GM23338 (cell line): ENCODE measurements around the gene CGGBP1. TPM values are rescaled to one million over a fixed set of nuclear protein-coding genes. Genes with fewer than 3 reads are reported as not detected.

Source experiments
- ATAC-seq: fragments of 200-7000 bp; cut with Tn5 transposase; 3 replicates; pipeline ENCODE4 v1.9.1; 2020
- DNase-seq: peaks from one replicate; pipeline ENCODE4 v3.0.0-alpha.2; 2015; ENCODE audit warnings: low spot score
- H2AFZ ChIP-seq: fragments of 200-600 bp; sonication (generic); 2 replicates; pipeline ENCODE4 v1.8.0; 2016; ENCODE audit warnings: antibody characterized with exemption, mild to moderate bottlenecking, moderate library complexity
- H3F3A ChIP-seq: fragments of 200-600 bp; sonication (generic); replicated peaks from 2 replicates; pipeline ENCODE4 v1.8.0; 2017; ENCODE audit warnings: antibody characterized with exemption, mixed run types, low read depth
- H3K27ac ChIP-seq: fragments of 200-600 bp; sonication (generic); 2 replicates; pipeline ENCODE4 v1.6.1; 2016; ENCODE audit warnings: low read depth
- H3K27me3 ChIP-seq: fragments of 200-600 bp; sonication (generic); 2 replicates; pipeline ENCODE4 v1.8.0; 2016; ENCODE audit warnings: mild to moderate bottlenecking, mixed run types, moderate library complexity; ENCODE audit not compliant: insufficient read depth
- H3K36me3 ChIP-seq: fragments of 200-600 bp; sonication (generic); 2 replicates; pipeline ENCODE4 v1.8.0; 2016; ENCODE audit warnings: mild to moderate bottlenecking; ENCODE audit not compliant: insufficient read depth
- H3K4me1 ChIP-seq: fragments of 200-600 bp; sonication (generic); 2 replicates; pipeline ENCODE4 v1.8.0; 2016; ENCODE audit warnings: mild to moderate bottlenecking, moderate library complexity; ENCODE audit not compliant: insufficient read depth
- H3K4me2 ChIP-seq: fragments of 200-600 bp; sonication (generic); 2 replicates; pipeline ENCODE4 v1.7.1; 2017; ENCODE audit warnings: mixed run types
- H3K4me3 ChIP-seq: fragments of 200-600 bp; sonication (generic); 2 replicates; pipeline ENCODE4 v1.6.1; 2016; ENCODE audit warnings: mixed run types
- H3K79me2 ChIP-seq: fragments of 200-600 bp; sonication (generic); replicated peaks from 2 replicates; pipeline ENCODE4 v1.8.0; 2017; ENCODE audit warnings: mild to moderate bottlenecking; ENCODE audit not compliant: insufficient read depth
- H3K9me2 ChIP-seq: fragments of 200-600 bp; sonication (generic); 2 replicates; pipeline ENCODE4 v1.8.0; 2017; ENCODE audit not compliant: insufficient read depth
- H4K20me1 ChIP-seq: fragments of 200-600 bp; sonication (generic); replicated peaks from 2 replicates; pipeline ENCODE4 v1.8.0; 2017; ENCODE audit warnings: mild to moderate bottlenecking; ENCODE audit not compliant: insufficient read depth
- H3K27ac Mint-ChIP-seq: 2 replicates; pipeline ENCODE4 v1.8.0; 2020; ENCODE audit warnings: inconsistent platforms, mild to moderate bottlenecking, moderate library complexity, mixed read lengths
- H3K27me3 Mint-ChIP-seq: 3 replicates; pipeline ENCODE4 v1.8.0; 2022; ENCODE audit warnings: low read depth, mild to moderate bottlenecking, moderate library complexity, mixed read lengths, inconsistent platforms; ENCODE audit not compliant: insufficient read depth, poor library complexity
- H3K36me3 Mint-ChIP-seq: 3 replicates; pipeline ENCODE4 v1.8.0; 2021; ENCODE audit warnings: low read depth, mild to moderate bottlenecking, inconsistent platforms, moderate library complexity, mixed read lengths
- H3K4me1 Mint-ChIP-seq: 3 replicates; pipeline ENCODE4 v1.8.0; 2020; ENCODE audit warnings: mild to moderate bottlenecking, inconsistent platforms, mixed read lengths
- H3K4me3 Mint-ChIP-seq: 3 replicates; pipeline ENCODE4 v1.8.0; 2021; ENCODE audit warnings: moderate library complexity, mild to moderate bottlenecking, inconsistent platforms, mixed read lengths
- H3K9me3 Mint-ChIP-seq: 3 replicates; pipeline ENCODE4 v1.8.0; 2020; ENCODE audit warnings: moderate library complexity, mild to moderate bottlenecking, inconsistent platforms, mixed read lengths
- CREB1 ChIP-seq: fragments of 250-450 bp; sonication (Bioruptor Pico); IDR thresholded peaks from 2 replicates; pipeline ENCODE4 v1.5.0; 2020; ENCODE audit warnings: low read depth, mild to moderate bottlenecking, moderate library complexity
- CTCF ChIP-seq, 2 experiments: fragments of 200-600 bp in 1 of 2; sonication (generic) in 1 of 2; conservative IDR thresholded peaks; 2 replicates each; pipeline versions ENCODE4 v1.5.1 to v1.6.1; 2016 to 2017; ENCODE audit warnings: antibody characterized with exemption in 2 of 2, low read depth in 2 of 2, mild to moderate bottlenecking in 2 of 2, moderate library complexity in 1 of 2
- ETS1 ChIP-seq: IDR thresholded peaks from 2 replicates; pipeline ENCODE4 v1.6.1; 2016; ENCODE audit warnings: antibody characterized with exemption
- EZH2 ChIP-seq: fragments of 200-600 bp; sonication (generic); IDR thresholded peaks from one replicate; pipeline ENCODE4 v1.8.0; 2017; ENCODE audit warnings: antibody characterized with exemption, mild to moderate bottlenecking, low read depth; ENCODE audit not compliant: unreplicated experiment
- EZH2phosphoT487 ChIP-seq: fragments of 200-600 bp; sonication (generic); IDR thresholded peaks from one replicate; pipeline ENCODE4 v1.8.1; 2018; ENCODE audit warnings: antibody characterized with exemption; ENCODE audit not compliant: unreplicated experiment
- JUNB ChIP-seq: IDR thresholded peaks from one replicate; pipeline ENCODE4 v1.6.1; 2016; ENCODE audit warnings: antibody characterized with exemption; ENCODE audit not compliant: unreplicated experiment
- NANOG ChIP-seq: IDR thresholded peaks from 2 replicates; pipeline ENCODE4 v1.6.1; 2016; ENCODE audit warnings: antibody characterized with exemption, borderline replicate concordance
- POLR2AphosphoS5 ChIP-seq: IDR thresholded peaks from 2 replicates; pipeline ENCODE4 v1.6.1; 2016; ENCODE audit warnings: antibody characterized with exemption, low read depth
- REST ChIP-seq: IDR thresholded peaks from one replicate; pipeline ENCODE4 v1.6.1; 2018; ENCODE audit warnings: antibody characterized with exemption; ENCODE audit not compliant: unreplicated experiment
- STAT1 ChIP-seq: IDR thresholded peaks from one replicate; pipeline ENCODE4 v1.6.1; 2016; ENCODE audit warnings: antibody characterized with exemption; ENCODE audit not compliant: unreplicated experiment
- ZNF114 ChIP-seq: fragments of 250-450 bp; sonication (Bioruptor Pico); IDR thresholded peaks from 2 replicates; pipeline ENCODE4 v1.5.0; 2020; ENCODE audit warnings: mild to moderate bottlenecking, moderate library complexity
- ZNF331 ChIP-seq: fragments of 250-450 bp; sonication (Bioruptor Pico); IDR thresholded peaks from 2 replicates; pipeline ENCODE4 v1.5.0; 2020; ENCODE audit warnings: low read depth, mild to moderate bottlenecking, moderate library complexity
- polyA plus RNA-seq: library from polyadenylated mRNA; unstranded; fragments of >200 nt; fragmentation: Nextera tagmentation; extraction: Ambion mirVana; gene quantifications from 2 replicates; pipeline ENCODE4 v1.2.1, GENCODE V29; 2016
- total RNA-seq: library from RNA; depleted of rRNA; stranded (reverse); fragments of >200 nt; shearing (Covaris generic); gene quantifications from 2 replicates; pipeline ENCODE4 v1.2.3, GENCODE V29; 2014
- TF ChIP-seq, protein P1 (sequence below): fragments of 250-450 bp; sonication (Bioruptor Pico); IDR thresholded peaks from 2 replicates; pipeline ENCODE4 v1.5.0; 2020; ENCODE audit warnings: mild to moderate bottlenecking, moderate library complexity

Gene CGGBP1
- total and polyA plus RNA-seq, 2 experiments from 2014 or later: 55.5 to 63.5 TPM

DNA sequence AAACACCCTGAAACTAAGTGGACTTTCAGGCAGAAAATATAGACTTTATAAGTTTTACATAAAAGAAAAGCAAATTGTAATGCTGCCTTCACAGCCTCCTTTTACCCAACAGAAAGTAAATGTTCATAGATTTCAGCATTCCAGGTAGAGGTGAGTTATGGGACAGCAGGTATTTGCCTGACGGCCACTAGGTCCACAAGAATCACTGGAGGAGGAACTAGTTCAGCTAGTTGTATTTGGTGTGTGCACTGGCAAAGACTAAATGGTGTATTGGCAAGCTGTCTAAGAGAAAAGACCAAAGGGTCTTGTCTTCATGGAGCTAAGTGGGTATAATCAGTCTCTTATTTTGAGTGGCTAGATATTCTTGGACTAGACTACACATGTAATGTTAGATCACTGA, 34.5 kb upstream of the CGGBP1 start:
- Histone ChIP-seq H3K36me3 (0 out of 2 replicates have a peak, but pooled peaks cover 4% of the 10 kb centered on the region), H3K79me2 (peaks cover 10% of the 10 kb centered on the region), H3K4me2 (no peak overlapping the region), H3K9me2 (no peaks in the 10 kb centered on the region), H3F3A (no peaks in the 10 kb centered on the region), H3K27ac (no peak overlapping the region), H4K20me1 (no peaks in the 10 kb centered on the region), H3K4me3 (no peak overlapping the region), H2AFZ (no peak overlapping the region), H3K4me1 (no peaks in the 10 kb centered on the region), H3K27me3 (no peaks in the 10 kb centered on the region)
- DNase-seq (peak; percentile 9), ATAC-seq (no peak)
- H3K27ac Mint-ChIP-seq: no peak overlapping the region
- peaks cover 5% of the 10 kb centered on the region; the same call in 2 of the 3 replicates for H3K9me3 Mint-ChIP-seq
- H3K36me3 Mint-ChIP-seq: peaks cover 19% of the 10 kb centered on the region; the same call in 2 of the 3 replicates
- no peak overlapping the region for H3K4me3 Mint-ChIP-seq
- H3K4me1 Mint-ChIP-seq: no peaks in the 10 kb centered on the region
- H3K27me3 Mint-ChIP-seq: no peaks in the 10 kb centered on the region
- TF ChIP-seq ZNF114 (CRISPR knock-in tag) (no peak), REST (no peak), JUNB (no peak), CREB1 (CRISPR knock-in tag) (no peak), EZH2phosphoT487 (no peak), STAT1 (no peak), CTCF (conservative IDR thresholded peaks at IDR 0.05; ENCODE audit: low read depth in 2 of 2) (no peak), ZNF331 (CRISPR knock-in tag) (no peak), EZH2 (no peak), ETS1 (no peak), POLR2AphosphoS5 (no peak), NANOG (no peak)
- TF ChIP-seq, protein P1, sequence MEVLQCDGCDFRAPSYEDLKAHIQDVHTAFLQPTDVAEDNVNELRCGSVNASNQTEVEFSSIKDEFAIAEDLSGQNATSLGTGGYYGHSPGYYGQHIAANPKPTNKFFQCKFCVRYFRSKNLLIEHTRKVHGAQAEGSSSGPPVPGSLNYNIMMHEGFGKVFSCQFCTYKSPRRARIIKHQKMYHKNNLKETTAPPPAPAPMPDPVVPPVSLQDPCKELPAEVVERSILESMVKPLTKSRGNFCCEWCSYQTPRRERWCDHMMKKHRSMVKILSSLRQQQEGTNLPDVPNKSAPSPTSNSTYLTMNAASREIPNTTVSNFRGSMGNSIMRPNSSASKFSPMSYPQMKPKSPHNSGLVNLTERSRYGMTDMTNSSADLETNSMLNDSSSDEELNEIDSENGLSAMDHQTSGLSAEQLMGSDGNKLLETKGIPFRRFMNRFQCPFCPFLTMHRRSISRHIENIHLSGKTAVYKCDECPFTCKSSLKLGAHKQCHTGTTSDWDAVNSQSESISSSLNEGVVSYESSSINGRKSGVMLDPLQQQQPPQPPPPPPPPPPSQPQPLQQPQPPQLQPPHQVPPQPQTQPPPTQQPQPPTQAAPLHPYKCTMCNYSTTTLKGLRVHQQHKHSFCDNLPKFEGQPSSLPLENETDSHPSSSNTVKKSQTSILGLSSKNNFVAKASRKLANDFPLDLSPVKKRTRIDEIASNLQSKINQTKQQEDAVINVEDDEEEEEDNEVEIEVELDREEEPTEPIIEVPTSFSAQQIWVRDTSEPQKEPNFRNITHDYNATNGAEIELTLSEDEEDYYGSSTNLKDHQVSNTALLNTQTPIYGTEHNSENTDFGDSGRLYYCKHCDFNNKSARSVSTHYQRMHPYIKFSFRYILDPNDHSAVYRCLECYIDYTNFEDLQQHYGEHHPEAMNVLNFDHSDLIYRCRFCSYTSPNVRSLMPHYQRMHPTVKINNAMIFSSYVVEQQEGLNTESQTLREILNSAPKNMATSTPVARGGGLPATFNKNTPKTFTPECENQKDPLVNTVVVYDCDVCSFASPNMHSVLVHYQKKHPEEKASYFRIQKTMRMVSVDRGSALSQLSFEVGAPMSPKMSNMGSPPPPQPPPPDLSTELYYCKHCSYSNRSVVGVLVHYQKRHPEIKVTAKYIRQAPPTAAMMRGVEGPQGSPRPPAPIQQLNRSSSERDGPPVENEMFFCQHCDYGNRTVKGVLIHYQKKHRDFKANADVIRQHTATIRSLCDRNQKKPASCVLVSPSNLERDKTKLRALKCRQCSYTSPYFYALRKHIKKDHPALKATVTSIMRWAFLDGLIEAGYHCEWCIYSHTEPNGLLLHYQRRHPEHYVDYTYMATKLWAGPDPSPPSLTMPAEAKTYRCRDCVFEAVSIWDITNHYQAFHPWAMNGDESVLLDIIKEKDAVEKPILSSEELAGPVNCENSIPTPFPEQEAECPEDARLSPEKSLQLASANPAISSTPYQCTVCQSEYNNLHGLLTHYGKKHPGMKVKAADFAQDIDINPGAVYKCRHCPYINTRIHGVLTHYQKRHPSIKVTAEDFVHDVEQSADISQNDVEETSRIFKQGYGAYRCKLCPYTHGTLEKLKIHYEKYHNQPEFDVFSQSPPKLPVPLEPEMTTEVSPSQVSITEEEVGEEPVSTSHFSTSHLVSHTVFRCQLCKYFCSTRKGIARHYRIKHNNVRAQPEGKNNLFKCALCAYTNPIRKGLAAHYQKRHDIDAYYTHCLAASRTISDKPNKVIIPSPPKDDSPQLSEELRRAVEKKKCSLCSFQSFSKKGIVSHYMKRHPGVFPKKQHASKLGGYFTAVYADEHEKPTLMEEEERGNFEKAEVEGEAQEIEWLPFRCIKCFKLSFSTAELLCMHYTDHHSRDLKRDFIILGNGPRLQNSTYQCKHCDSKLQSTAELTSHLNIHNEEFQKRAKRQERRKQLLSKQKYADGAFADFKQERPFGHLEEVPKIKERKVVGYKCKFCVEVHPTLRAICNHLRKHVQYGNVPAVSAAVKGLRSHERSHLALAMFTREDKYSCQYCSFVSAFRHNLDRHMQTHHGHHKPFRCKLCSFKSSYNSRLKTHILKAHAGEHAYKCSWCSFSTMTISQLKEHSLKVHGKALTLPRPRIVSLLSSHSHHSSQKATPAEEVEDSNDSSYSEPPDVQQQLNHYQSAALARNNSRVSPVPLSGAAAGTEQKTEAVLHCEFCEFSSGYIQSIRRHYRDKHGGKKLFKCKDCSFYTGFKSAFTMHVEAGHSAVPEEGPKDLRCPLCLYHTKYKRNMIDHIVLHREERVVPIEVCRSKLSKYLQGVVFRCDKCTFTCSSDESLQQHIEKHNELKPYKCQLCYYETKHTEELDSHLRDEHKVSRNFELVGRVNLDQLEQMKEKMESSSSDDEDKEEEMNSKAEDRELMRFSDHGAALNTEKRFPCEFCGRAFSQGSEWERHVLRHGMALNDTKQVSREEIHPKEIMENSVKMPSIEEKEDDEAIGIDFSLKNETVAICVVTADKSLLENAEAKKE: no peak
